SK-N-MC (cell line): ENCODE data around the gene NUP107.
A peak's percentile ranks its signal among the peaks of the same experiment; 100 is the strongest.

Experiments used
- DNase-seq: peaks from one replicate; pipeline ENCODE4 v3.0.0-alpha.2; 2011; ENCODE audit warnings: low read depth, low spot score
- H3K27ac ChIP-seq: fragments of 200-600 bp; sonication (generic); 2 replicates; pipeline ENCODE4 v1.5.1; 2016; ENCODE audit warnings: mixed run types
- H3K36me3 ChIP-seq: fragments of 200-600 bp; sonication (generic); 2 replicates; pipeline ENCODE4 v1.6.1; 2017; ENCODE audit warnings: antibody characterized with exemption, low read length, mixed read lengths; ENCODE audit not compliant: insufficient read depth
- H3K4me3 ChIP-seq: fragments of 200-600 bp; sonication (generic); 2 replicates; pipeline ENCODE4 v1.5.1; 2016
- H3K9ac ChIP-seq: fragments of 200-600 bp; sonication (generic); 2 replicates; pipeline ENCODE4 v1.8.0; 2017; ENCODE audit warnings: mixed run types, mixed read lengths; ENCODE audit not compliant: insufficient read length
- H3K9me3 ChIP-seq: fragments of 200-600 bp; sonication (generic); 2 replicates; pipeline ENCODE4 v1.6.1; 2017; ENCODE audit warnings: low read depth, mild to moderate bottlenecking, antibody characterized with exemption, low read length, moderate library complexity, mixed read lengths
- EZH2 ChIP-seq: fragments of 200-600 bp; sonication (generic); IDR thresholded peaks from one replicate; pipeline ENCODE4 v1.6.1; 2017; ENCODE audit warnings: antibody characterized with exemption
- FOXP2 ChIP-seq: optimal IDR thresholded peaks from 2 replicates; pipeline ENCODE3; 2011; ENCODE audit warnings: mild to moderate bottlenecking, moderate library complexity; ENCODE audit not compliant: insufficient read depth; ENCODE audit errors: extremely low read length, control extremely low read depth
- POLR2AphosphoS5 ChIP-seq: IDR thresholded peaks from 2 replicates; pipeline ENCODE4 v1.6.1; 2012; ENCODE audit warnings: mild to moderate bottlenecking, low read depth, low read length, borderline replicate concordance

Gene NUP107

GRCh38 chr12:68788554-68789143, 101.9 kb downstream of the NUP107 start:
- no peaks in the 10 kb centered on the region for H3K9me3 ChIP-seq
- H3K9ac ChIP-seq: no peak overlapping the region

DNA sequence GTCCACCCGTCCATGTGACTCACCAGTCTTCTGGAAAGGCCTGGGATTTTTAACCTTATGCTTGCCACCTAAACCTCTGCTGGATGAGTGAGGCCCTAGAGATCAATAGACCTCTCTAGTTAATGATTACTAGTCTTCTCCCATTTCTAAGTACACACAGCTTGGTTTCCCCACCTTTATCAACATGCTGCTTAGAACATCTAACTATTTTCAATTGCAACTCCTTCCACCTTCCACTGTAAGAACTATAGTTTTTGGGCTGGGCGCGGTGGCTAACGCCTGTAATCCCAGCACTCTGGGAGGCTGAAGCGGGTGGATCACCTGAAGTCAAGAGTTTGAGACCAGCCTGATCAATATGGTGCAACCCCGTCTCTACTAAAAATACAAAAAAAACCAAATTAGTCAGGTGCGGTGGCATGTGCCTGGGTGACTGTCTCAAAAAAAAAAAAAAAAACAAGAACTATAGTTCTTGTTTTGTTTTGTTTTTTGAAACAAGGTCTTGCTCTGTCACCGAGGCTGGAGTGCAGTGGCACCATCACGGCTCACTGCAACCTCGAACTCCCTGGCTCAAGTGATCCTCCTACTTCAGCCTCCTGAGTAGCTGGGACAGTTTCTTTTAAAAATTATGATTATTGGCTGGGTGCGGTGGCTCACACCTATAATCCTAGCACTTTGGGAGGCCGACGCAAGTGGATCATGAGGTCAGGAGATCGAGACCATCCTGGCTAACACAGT, 102.5 kb downstream of the NUP107 start:
- no peak for DNase-seq
- Histone ChIP-seq H3K4me3 (no peak overlapping the region), H3K9ac (no peak overlapping the region), H3K9me3 (no peaks in the 10 kb centered on the region), H3K27ac (no peak overlapping the region), H3K36me3 (no peaks in the 10 kb centered on the region)
- TF ChIP-seq FOXP2: no peak
- TF ChIP-seq POLR2AphosphoS5: no peak
- no peak for TF ChIP-seq EZH2

More at GRCh38 chr12:68788554-68789143, 101.9 kb downstream of the NUP107 start:
- DNase-seq: no peak
- no peak overlapping the region for H3K27ac ChIP-seq
- no peaks in the 10 kb centered on the region for H3K36me3 ChIP-seq
- TF ChIP-seq FOXP2 (no peak), POLR2AphosphoS5 (no peak), EZH2 (no peak)
- no peak overlapping the region for H3K4me3 ChIP-seq

DNA sequence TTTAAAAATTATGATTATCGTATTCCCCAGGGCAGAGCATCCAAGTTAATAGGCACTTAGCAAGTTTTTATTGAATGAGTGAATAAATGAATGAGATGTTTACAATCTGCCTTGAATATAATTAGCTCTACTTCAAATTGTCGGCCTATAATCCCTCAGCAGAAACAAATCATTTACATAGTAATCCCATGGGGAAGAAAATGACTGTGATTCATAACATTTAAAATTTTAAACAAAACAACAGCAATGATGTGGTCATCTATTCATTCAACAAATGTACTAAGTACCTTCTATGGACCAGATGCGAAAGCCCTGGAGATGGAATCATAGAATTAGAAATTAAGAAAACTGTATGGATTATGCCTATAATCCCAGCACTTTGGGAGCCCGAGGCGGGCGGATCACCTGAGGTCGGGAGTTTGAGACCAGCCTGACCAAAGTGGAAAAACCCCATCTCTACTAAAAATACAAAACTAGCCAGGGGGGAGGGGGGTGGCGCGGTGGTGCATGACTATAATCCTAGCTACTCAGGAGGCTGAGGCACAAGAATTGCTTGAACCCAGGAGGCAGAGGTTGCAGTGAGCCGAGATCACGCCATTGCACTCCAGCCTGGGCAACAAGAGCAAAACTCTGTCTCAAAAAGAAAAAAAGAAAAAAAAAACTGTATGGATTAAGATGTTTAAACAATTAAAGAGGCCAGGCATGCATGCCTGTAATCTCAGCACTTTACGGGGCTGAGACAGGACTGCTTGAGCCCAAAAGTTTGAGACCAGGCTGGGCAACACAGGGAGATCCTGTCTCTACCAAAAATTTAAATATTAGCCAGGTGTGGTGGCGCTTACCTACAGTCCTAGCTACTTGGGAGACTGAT, 103.5 kb downstream of the NUP107 start:
- no peak overlapping the region for H3K27ac ChIP-seq
- no peak overlapping the region for H3K4me3 ChIP-seq
- no peak overlapping the region for H3K9ac ChIP-seq

GRCh38 chr12:68790952-68791234, 104.1 kb downstream of the NUP107 start:
- Histone ChIP-seq H3K9me3 (no peaks in the 10 kb centered on the region), H3K4me3 (no peak overlapping the region), H3K36me3 (no peaks in the 10 kb centered on the region), H3K27ac (no peak overlapping the region), H3K9ac (no peak overlapping the region)
- DNase-seq: no peak
- TF ChIP-seq EZH2 (no peak), POLR2AphosphoS5 (no peak), FOXP2 (no peak)

More for the DNA sequence above, 103.5 kb downstream of the NUP107 start:
- Histone ChIP-seq H3K36me3 (no peaks in the 10 kb centered on the region), H3K9me3 (no peaks in the 10 kb centered on the region)
- no peak for TF ChIP-seq FOXP2
- no peak for TF ChIP-seq EZH2
- TF ChIP-seq POLR2AphosphoS5: no peak
- DNase-seq: no peak

- Histone ChIP-seq H3K9ac (no peak overlapping the region), H3K4me3 (no peak overlapping the region), H3K27ac (no peak overlapping the region), H3K36me3 (no peaks in the 10 kb centered on the region), H3K9me3 (no peaks in the 10 kb centered on the region)
- DNase-seq: no peak
- TF ChIP-seq EZH2 (no peak), POLR2AphosphoS5 (no peak), FOXP2 (no peak)
Measured at GRCh38 chr12:68791897-68792481, 105.2 kb downstream of the NUP107 start.

DNA sequence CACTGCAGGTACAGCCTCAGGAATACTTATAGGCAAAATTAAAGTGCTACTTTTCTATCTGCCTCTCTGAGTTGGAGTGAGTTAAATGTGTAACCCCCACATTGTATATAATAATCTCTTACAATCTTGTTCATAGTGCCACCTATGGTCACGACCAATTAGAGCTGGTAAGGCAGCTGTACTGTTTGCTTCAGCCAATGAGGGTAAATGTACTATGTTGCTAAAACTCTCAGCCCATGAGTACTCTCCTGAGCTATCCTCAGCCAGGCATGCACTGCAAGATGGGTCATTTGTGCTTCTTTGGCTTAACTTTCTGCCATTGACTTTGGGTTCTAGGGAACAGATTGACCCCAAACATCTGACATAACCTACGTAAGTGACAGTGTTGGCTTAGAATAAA, 106.2 kb downstream of the NUP107 start:
- TF ChIP-seq EZH2 (no peak), POLR2AphosphoS5 (no peak), FOXP2 (no peak)
- DNase-seq: peak; percentile 24

DNA sequence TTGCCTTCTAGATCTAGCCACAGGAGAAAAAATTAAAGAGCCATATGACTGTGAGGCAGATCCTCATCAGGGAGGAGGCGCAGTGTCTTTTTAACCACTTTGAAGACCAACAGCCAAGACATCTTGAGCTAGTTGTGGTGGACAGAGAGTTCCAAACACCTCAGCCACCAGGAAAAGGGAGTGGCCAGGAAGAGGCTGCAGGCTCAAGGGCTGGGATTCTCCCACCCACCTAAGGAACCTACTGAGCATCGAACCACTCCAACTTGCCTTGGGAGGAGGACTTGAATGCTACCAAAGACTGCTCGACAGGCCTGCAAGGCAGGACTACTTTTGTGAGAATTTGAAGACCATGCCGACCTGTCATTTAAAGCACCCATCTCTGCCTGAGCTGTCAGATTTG, 106.7 kb downstream of the NUP107 start:
- H3K36me3 ChIP-seq: no peaks in the 10 kb centered on the region
- no peaks in the 10 kb centered on the region for H3K9me3 ChIP-seq
- H3K27ac ChIP-seq: no peak overlapping the region
- DNase-seq: no peak
- H3K4me3 ChIP-seq: no peak overlapping the region
- no peak overlapping the region for H3K9ac ChIP-seq
- TF ChIP-seq EZH2 (no peak), FOXP2 (no peak), POLR2AphosphoS5 (no peak)

More for the DNA sequence above, 106.2 kb downstream of the NUP107 start:
- no peaks in the 10 kb centered on the region for H3K36me3 ChIP-seq
- H3K27ac ChIP-seq: no peak overlapping the region
- no peak overlapping the region for H3K9ac ChIP-seq
- no peaks in the 10 kb centered on the region for H3K9me3 ChIP-seq
- no peak overlapping the region for H3K4me3 ChIP-seq

DNA sequence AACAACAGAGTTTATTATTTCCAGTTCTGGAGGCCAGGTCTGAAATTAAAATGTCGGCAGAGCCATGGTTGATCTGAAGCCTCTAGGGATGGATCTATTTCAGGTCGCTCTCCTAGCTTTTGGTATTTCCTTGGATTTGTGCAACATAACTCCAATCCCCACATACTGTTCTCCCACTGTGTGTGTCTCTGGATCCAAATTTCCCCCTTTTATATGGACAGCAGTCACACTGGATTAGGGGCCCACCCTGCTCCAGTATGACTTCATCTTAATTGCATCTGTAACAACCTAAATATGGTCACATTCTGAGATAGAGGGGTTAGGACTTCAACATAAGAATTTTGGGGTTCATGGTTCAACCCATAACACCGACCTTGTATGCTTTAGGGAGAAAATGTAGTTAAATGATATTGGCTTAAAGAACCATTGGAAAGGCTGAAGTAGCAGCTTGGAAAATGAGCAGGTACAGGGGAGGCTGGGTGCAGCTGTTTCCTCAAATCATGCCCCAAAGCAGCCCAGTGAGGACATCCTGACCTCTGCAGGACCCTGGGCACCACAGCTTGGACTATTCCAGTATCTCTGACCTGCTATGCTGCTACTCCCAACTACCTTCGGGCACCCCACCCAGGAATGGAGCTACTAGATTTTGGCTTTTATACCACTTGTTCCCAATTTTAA, 107.3 kb downstream of the NUP107 start:
- Histone ChIP-seq H3K27ac (no peak overlapping the region), H3K9ac (no peak overlapping the region), H3K4me3 (no peak overlapping the region), H3K9me3 (no peaks in the 10 kb centered on the region), H3K36me3 (no peaks in the 10 kb centered on the region)
- DNase-seq: no peak
- no peak for TF ChIP-seq POLR2AphosphoS5
- TF ChIP-seq EZH2: no peak
- TF ChIP-seq FOXP2: no peak
